Sigmoid colon (tissue), 4 donors: Measurements from ENCODE around the gene ISYNA1.

Source experiments
- EP300 ChIP-seq, 4 donors: sonication (generic); formaldehyde crosslinking; IDR thresholded peaks; one replicate each; pipeline ENCODE4 v1.6.1; 2017; ENCODE audit warnings: antibody characterized with exemption in 4 of 4
- POLR2A ChIP-seq, 2 donors: fragments of 450-650 bp; IDR thresholded peaks; one replicate each; pipeline ENCODE4 v1.6.1; 2016; ENCODE audit warnings: antibody characterized with exemption in 2 of 2, mild to moderate bottlenecking in 2 of 2, moderate library complexity in 2 of 2
- POLR2AphosphoS5 ChIP-seq, 4 donors: sonication (generic); formaldehyde crosslinking; IDR thresholded peaks; one replicate each; pipeline ENCODE4 v1.6.1; 2017; ENCODE audit warnings: antibody characterized with exemption in 4 of 4
- TF ChIP-seq, protein P1 (sequence below), 4 experiments: fragments of 450-650 bp in 3 of 4; fragments of 200-600 bp in 1 of 4; IDR thresholded peaks; one replicate each; pipeline ENCODE4 v1.5.1; 2016 to 2019; ENCODE audit warnings: antibody characterized with exemption in 4 of 4, mild to moderate bottlenecking in 3 of 4, moderate library complexity in 2 of 4

DNA sequence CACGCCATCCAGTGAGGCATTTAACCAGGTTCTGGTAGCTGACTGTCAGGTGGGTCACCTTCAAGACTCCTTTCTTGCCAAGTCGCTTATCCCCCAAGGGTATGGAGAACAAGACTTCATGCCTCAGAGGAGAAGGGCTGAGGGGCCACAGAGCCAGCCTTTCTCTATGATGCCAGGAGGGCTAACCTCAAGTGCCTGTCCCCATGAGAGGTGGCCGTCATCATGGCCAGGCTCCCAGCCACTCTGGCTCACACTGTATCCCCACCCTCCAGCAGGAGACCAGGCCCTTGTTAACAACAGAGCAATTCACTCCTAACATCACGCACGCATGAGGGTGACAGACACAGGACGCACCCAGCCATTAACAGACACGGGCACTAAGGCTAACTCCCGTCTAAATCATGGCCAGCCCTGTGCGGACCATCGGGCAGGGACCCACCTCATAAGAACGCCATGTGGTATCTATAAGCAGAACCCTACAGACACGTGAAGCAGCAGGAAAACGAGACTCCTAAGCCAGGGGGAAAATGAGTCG lies 38.6 kb upstream of the ISYNA1 start:
- TF ChIP-seq, protein P1, sequence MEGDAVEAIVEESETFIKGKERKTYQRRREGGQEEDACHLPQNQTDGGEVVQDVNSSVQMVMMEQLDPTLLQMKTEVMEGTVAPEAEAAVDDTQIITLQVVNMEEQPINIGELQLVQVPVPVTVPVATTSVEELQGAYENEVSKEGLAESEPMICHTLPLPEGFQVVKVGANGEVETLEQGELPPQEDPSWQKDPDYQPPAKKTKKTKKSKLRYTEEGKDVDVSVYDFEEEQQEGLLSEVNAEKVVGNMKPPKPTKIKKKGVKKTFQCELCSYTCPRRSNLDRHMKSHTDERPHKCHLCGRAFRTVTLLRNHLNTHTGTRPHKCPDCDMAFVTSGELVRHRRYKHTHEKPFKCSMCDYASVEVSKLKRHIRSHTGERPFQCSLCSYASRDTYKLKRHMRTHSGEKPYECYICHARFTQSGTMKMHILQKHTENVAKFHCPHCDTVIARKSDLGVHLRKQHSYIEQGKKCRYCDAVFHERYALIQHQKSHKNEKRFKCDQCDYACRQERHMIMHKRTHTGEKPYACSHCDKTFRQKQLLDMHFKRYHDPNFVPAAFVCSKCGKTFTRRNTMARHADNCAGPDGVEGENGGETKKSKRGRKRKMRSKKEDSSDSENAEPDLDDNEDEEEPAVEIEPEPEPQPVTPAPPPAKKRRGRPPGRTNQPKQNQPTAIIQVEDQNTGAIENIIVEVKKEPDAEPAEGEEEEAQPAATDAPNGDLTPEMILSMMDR (IDR thresholded peaks at IDR 0.05), result no peak
- TF ChIP-seq EP300 (IDR thresholded peaks at IDR 0.05) (no peak), POLR2A (IDR thresholded peaks at IDR 0.05) (no peak), POLR2AphosphoS5 (IDR thresholded peaks at IDR 0.05) (no peak)
